BLaER1 (cell line): ENCODE data around the gene MYO6.

ENCODE experiments used
- H3K27ac ChIP-seq: shearing (Covaris generic); formaldehyde crosslinking; 2 replicates; pipeline ENCODE4 v1.8.1; 2022
- H3K27me3 ChIP-seq: shearing (Covaris generic); formaldehyde crosslinking; 2 replicates; pipeline ENCODE4 v1.8.1; 2022
- H3K36me3 ChIP-seq: shearing (Covaris generic); formaldehyde crosslinking; 2 replicates; pipeline ENCODE4 v1.8.1; 2022
- H3K4me1 ChIP-seq: shearing (Covaris generic); formaldehyde crosslinking; 2 replicates; pipeline ENCODE4 v1.8.1; 2022
- H3K4me2 ChIP-seq: shearing (Covaris generic); formaldehyde crosslinking; 2 replicates; pipeline ENCODE4 v1.8.1; 2022
- H3K4me3 ChIP-seq: shearing (Covaris generic); formaldehyde crosslinking; 2 replicates; pipeline ENCODE4 v1.8.1; 2022
- H3K9ac ChIP-seq: shearing (Covaris generic); formaldehyde crosslinking; 2 replicates; pipeline ENCODE4 v1.8.1; 2022
- H3K9me3 ChIP-seq: shearing (Covaris generic); formaldehyde crosslinking; 2 replicates; pipeline ENCODE4 v1.8.1; 2022
- H4K20me1 ChIP-seq: shearing (Covaris generic); formaldehyde crosslinking; 2 replicates; pipeline ENCODE4 v1.8.1; 2022
- Cebpa-rat ChIP-seq: shearing (Covaris generic); IDR thresholded peaks from 2 replicates; pipeline ENCODE4 v1.8.1; 2022

MYO6 gene

DNA sequence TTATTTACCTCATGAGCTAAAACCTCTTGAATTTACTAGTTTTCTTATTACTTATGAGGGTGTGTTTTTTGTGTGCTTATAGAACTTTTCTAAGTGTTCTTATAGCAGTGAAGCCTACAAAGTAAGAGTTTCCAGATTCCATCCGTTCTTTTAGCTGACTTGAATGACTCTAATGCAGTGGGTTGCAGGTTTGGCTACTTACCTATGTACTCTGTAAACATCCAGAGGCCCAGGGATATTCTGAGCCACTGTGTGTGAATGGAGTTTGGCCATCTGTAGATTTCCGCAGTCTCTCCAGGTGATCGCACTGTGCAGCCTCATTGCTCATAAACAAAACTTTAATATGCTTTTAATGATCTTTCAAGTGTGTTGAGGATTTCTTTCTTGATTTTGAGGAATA, 157.8 kb downstream of the MYO6 start:
- no peak overlapping the region for H3K4me3 ChIP-seq
- no peak overlapping the region for H3K9ac ChIP-seq
- TF ChIP-seq Cebpa-rat: no peak
- H3K27ac ChIP-seq: no peak overlapping the region
- no peaks in the 10 kb centered on the region for H3K4me1 ChIP-seq
- H3K4me2 ChIP-seq: no peak overlapping the region
- H3K9me3 ChIP-seq: no peaks in the 10 kb centered on the region
- H3K27me3 ChIP-seq: no peaks in the 10 kb centered on the region
- no peaks in the 10 kb centered on the region for H3K36me3 ChIP-seq
- no peaks in the 10 kb centered on the region for H4K20me1 ChIP-seq

DNA sequence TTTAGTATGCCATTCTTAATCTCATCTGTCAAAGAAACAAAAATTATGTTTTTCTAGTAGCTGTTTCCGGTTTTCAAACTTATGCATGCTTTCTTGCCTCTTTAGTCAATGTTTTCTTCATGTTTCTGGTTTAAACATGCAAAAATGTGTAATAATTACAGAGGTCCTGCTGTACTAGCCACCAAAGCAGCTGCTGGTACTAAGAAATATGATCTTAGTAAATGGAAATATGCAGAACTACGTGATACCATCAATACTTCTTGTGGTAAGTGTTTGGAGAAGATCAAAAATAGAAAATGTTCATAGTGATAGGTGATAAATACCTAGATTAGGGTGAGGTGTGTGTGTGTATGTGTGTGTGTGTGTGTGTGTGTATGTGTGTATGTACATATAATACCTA, 158.4 kb downstream of the MYO6 start:
- Histone ChIP-seq H3K4me2 (no peak overlapping the region), H3K4me1 (no peaks in the 10 kb centered on the region), H3K36me3 (no peaks in the 10 kb centered on the region), H3K27ac (no peak overlapping the region), H3K4me3 (no peak overlapping the region), H3K27me3 (no peaks in the 10 kb centered on the region), H3K9ac (no peak overlapping the region), H4K20me1 (no peaks in the 10 kb centered on the region), H3K9me3 (no peaks in the 10 kb centered on the region)
- TF ChIP-seq Cebpa-rat: no peak

DNA sequence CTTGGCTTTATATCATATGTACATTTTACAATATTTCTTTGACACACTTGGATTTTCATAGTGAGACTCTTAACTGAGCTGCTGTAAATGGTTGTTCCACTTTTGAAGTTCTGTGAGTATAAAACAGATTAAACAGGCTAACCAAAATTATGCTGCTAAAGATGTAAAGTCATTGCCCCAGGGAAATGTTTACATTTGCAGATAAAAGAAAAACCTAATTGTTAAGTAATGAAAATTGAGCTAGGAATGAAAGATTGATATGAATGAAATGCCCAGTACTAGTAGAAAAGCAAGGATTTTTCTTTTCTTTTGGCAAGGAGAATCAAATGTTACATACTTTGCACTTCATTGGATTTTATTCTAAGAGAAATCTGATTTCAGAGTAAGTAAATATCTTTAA, 164.0 kb downstream of the MYO6 start:
- Histone ChIP-seq H3K4me3 (no peak overlapping the region), H3K4me2 (no peak overlapping the region), H4K20me1 (no peaks in the 10 kb centered on the region), H3K27me3 (no peaks in the 10 kb centered on the region), H3K36me3 (no peaks in the 10 kb centered on the region), H3K9me3 (no peaks in the 10 kb centered on the region), H3K4me1 (no peaks in the 10 kb centered on the region), H3K9ac (no peak overlapping the region), H3K27ac (no peak overlapping the region)
- TF ChIP-seq Cebpa-rat: no peak

DNA sequence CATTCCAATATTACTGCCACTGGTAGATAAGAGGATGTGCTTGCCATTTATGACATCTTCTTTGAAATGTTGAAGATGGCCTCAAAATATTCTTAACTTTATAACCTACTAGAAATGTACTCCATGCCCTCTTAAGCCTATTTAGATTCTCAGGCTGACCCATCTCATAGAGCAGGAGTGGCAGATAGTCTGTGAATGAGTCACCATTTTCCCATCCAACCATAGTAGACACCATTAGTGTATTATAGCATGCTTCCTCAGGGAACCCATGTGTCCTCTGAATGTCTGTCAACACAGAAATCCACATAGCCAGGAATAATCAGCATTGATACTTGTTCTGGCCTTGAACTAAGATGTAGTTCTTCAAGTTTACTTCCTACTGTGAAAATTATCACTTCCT, 173.2 kb downstream of the MYO6 start:
- no peaks in the 10 kb centered on the region for H4K20me1 ChIP-seq
- H3K9me3 ChIP-seq: no peaks in the 10 kb centered on the region
- H3K9ac ChIP-seq: no peak overlapping the region
- no peak overlapping the region for H3K4me3 ChIP-seq
- H3K4me1 ChIP-seq: no peaks in the 10 kb centered on the region
- H3K36me3 ChIP-seq: no peaks in the 10 kb centered on the region
- no peaks in the 10 kb centered on the region for H3K27me3 ChIP-seq
- TF ChIP-seq Cebpa-rat: no peak
- no peak overlapping the region for H3K27ac ChIP-seq
- H3K4me2 ChIP-seq: no peak overlapping the region

DNA sequence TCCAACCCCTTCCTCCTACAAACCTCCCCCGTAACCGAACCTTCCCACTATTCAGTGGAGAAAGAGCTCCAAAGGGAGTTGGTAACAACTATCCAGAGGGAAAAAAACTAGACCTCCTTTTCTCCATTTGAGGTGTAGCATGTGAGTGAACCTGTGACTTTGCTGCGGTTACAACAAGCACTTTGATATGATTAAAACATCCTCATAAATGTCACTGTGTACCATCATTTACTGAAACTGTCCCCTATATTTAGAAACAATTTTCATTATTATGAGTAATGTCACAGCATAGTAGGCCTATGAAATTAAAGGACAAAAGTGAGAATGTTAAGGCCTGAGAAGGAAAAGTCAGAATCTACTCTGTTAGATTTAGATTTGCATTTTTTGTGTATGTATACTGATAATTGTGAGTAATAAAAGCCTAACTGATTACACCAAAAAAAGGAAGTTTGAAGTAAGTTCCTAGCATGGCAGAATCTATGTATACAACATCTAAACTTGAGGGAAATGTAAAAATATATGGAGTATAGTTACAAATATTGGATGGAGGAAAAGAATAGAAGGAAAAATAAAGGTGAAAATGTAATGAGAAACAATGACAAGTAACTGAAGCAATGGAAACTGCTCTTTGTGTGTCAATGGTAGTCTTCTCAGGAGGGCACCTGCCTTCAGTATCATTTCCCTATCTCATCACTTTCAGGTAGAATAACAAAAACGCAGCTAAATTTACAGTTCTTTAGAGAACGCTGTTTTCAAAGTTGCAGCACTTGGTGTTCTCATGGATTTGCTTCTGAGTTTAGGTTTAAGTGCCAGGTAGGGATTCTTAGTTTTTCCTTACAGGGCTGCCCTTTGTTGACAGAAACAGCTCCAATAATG, 177.5 kb downstream of the MYO6 start:
- no peaks in the 10 kb centered on the region for H3K4me1 ChIP-seq
- H3K27ac ChIP-seq: no peak overlapping the region
- no peaks in the 10 kb centered on the region for H3K27me3 ChIP-seq
- no peak overlapping the region for H3K9ac ChIP-seq
- no peaks in the 10 kb centered on the region for H3K36me3 ChIP-seq
- H3K4me3 ChIP-seq: no peak overlapping the region
- no peak overlapping the region for H3K4me2 ChIP-seq
- no peaks in the 10 kb centered on the region for H3K9me3 ChIP-seq
- H4K20me1 ChIP-seq: no peaks in the 10 kb centered on the region
- TF ChIP-seq Cebpa-rat: no peak

DNA sequence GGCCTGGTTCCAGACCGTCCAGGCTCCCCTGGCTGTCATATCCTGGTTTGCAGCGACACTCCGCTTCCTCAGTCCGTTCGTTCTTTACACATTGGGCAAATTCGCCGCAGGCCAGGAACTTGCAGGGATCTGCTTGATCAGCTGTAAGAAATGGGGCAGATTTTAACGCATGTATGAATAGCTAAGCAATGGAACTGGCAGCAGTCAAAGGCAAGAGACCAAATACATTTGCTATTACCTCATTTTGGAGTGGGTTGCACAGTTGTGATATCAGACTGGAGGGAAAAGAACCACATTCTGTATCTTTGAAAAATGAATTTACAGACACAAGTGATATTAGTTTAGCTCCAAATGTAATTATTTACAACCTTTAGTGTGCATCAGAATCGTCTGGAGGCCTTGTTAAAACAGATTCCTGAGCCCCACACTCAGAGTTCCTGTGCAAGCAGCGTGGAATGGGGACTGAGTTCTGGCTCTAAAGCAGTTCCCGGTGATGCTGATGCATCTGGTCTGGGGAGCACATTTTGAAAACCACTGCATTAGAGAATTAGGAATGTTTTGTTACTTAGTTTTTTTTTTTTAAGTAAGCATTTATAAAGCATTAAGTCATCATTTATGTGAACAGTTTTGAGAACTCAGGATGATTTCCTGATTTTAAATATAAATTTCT, 182.1 kb downstream of the MYO6 start:
- Histone ChIP-seq H3K4me3 (no peak overlapping the region), H4K20me1 (no peaks in the 10 kb centered on the region), H3K27me3 (no peaks in the 10 kb centered on the region), H3K4me2 (no peak overlapping the region), H3K27ac (no peak overlapping the region), H3K9me3 (no peaks in the 10 kb centered on the region), H3K9ac (no peak overlapping the region), H3K36me3 (no peaks in the 10 kb centered on the region), H3K4me1 (peaks cover 7% of the 10 kb centered on the region)
- TF ChIP-seq Cebpa-rat: no peak

DNA sequence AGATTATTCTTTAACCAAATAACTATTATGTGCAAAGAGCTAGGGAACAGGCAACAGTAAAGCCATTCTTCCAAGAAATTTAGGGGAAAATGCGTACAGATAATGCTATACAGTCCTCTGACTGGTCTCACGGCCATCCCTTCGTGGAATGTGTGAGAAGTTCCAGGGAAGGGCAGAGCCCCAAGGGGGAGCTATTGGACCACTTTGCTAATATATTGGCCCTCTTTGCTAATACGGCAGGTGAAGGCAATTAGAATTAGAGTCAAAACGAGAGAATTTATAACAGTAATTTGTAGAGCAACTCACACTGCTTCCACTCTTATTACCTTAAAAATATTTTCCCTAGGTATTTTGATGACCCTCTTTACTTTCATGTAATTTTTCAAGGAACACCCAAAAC, 183.0 kb downstream of the MYO6 start:
- Histone ChIP-seq H4K20me1 (no peaks in the 10 kb centered on the region), H3K27ac (no peak overlapping the region), H3K4me3 (no peak overlapping the region), H3K9me3 (no peaks in the 10 kb centered on the region), H3K27me3 (no peaks in the 10 kb centered on the region), H3K4me2 (no peak overlapping the region), H3K4me1 (peaks cover 7% of the 10 kb centered on the region), H3K9ac (no peak overlapping the region), H3K36me3 (no peaks in the 10 kb centered on the region)
- TF ChIP-seq Cebpa-rat: no peak

DNA sequence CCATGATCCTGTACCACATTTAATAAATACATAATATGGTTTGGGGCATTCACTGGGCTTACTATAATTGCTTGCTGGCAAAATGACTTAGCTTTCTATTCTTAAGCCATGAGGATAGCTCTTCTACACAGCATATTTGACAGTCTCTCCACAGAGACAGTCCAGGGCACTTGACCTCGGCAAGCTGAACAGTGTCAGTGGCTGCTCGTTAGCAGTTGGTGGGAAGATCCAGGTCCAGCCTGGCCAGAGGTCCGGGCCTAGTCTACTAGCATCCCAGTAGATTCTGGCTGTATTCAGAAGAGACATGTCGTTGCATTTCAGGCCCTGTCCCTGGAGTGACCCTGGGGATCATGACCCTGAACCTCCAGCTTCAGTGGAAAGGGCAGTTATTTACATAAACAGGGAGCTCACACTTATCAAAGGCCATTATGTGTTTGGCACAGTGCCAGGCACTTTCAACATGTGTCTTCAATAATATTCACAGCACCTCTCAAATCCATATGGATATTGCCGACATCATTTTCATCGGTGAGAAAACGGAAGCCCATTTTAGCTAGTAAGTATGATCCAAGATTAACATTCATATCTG, 184.4 kb downstream of the MYO6 start:
- H3K9ac ChIP-seq: no peak overlapping the region
- H3K27me3 ChIP-seq: no peaks in the 10 kb centered on the region
- H4K20me1 ChIP-seq: no peaks in the 10 kb centered on the region
- no peaks in the 10 kb centered on the region for H3K36me3 ChIP-seq
- H3K27ac ChIP-seq: no peak overlapping the region
- H3K4me1 ChIP-seq: peaks cover 7% of the 10 kb centered on the region
- TF ChIP-seq Cebpa-rat: no peak
- no peak overlapping the region for H3K4me2 ChIP-seq
- H3K9me3 ChIP-seq: no peaks in the 10 kb centered on the region
- no peak overlapping the region for H3K4me3 ChIP-seq

DNA sequence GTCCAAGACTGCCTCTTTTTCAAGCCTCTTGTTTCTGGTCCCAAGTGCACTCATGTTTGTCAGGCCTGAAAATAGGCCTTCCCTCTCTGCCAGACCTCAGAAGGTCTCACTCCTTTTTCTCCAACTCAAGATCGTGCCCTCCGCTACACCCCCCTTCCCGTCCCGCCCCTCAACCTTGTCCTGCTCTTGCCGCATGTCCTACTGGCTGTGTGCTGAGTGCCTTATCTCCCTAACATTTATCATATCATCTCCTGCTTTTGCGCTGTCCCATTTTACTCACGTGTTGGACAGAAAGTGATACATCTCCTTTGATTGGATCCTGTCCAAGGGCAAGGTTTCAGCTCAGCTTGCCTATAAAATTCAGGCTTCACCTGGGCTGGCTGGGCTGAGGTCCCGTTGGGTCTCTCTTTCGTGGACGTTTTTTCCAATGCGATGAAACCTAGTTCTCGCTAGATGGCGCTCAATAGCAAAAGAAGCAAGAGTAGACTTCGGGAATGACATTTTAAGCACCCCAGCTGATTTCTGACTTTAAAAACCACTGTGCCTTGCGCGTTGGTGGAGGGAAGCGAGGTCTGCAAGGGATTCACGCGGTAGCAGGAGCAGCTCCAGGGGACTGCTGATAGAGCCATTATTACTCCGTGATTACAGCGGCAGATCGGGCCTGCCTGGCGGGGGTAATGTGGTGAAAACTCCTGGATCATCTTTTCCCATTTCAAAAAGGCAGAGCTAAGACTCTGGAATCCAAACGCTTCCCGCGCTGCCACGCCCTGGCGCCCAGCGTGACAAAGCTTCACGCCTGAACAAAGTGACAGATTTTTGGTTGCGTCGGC, 185.8 kb downstream of the MYO6 start:
- Histone ChIP-seq H3K27me3 (no peaks in the 10 kb centered on the region), H3K36me3 (no peaks in the 10 kb centered on the region), H3K4me2 (peak overlapping the region; percentile 99), H4K20me1 (no peaks in the 10 kb centered on the region), H3K4me1 (peaks cover 7% of the 10 kb centered on the region), H3K27ac (no peak overlapping the region), H3K9me3 (no peaks in the 10 kb centered on the region), H3K4me3 (peak overlapping the region; percentile 65), H3K9ac (peak overlapping the region; percentile 46; the same call in 1 of the 2 replicates)
- no peak for TF ChIP-seq Cebpa-rat
